GM12872 (cell line): ENCODE data around the gene IMPA2.

Source experiments
- CTCF ChIP-seq: IDR thresholded peaks from 3 replicates; pipeline ENCODE4 v1.5.1; 2011; ENCODE audit warnings: low read depth, mild to moderate bottlenecking, low read length, moderate library complexity; ENCODE audit not compliant: insufficient read depth

The IMPA2 gene

DNA sequence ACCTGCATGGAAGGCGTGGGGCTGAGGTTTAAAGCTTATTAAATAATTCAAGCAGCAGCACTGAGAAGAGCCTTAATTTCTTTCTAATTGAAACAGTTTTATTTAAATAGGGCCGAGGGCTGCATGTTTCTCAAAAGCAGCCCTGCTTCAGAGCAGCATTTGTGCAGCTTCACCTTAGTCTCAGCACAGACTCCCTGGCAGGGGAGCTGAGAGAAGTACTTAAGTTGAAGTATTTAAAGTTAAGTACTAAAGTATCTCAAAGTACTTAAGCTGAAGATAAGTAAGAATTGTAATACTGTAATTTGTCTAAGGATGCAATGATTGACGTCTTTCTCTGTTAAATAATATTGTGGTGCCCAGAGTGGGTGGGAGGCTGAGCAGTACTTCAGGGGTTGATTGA, 31.4 kb downstream of the IMPA2 start:
- no peak for TF ChIP-seq CTCF

- TF ChIP-seq CTCF: no peak
These were observed 32.0 kb downstream of the IMPA2 start for GRCh38 chr18:12013186-12013916.

DNA sequence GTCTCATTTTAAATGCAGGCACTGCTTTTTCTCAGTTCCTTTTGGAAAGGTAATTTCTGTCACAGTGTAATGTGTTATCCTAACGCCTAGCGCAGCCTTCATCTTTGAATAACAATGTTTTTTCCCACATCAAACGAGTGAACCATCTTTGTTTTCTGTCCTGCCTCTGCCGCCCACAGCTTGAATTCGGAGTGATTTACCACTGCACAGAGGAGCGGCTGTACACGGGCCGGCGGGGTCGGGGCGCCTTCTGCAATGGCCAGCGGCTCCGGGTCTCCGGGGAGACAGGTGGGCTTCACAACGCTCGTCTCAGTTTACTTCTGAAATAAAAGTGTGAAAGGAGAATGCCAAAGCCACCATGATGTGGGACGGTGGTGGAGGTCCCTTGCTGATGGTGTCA, 32.8 kb downstream of the IMPA2 start:
- TF ChIP-seq CTCF: no peak

GRCh38 chr18:12014521-12015415, 33.5 kb downstream of the IMPA2 start:
- no peak for TF ChIP-seq CTCF

GRCh38 chr18:12015416-12016062, 34.2 kb downstream of the IMPA2 start:
- TF ChIP-seq CTCF: no peak

GRCh38 chr18:12017081-12017480, 35.8 kb downstream of the IMPA2 start:
- no peak for TF ChIP-seq CTCF

- TF ChIP-seq CTCF: no peak
These were observed 37.6 kb downstream of the IMPA2 start for GRCh38 chr18:12018861-12019260.
